HG03135 (cell line): Measurements from ENCODE around the gene MCC.
"Not testable (repeated sequence)": the region's sequence is repeated elsewhere in the genome, so short reads cannot be mapped to it uniquely, and the experiment has no call there.

Experiments
- ATAC-seq: cut with Tn5 transposase; IDR thresholded peaks from one replicate; pipeline ENCODE4 v1.9.1; 2021; ENCODE audit warnings: mild to moderate bottlenecking, moderate library complexity; ENCODE audit not compliant: unreplicated experiment

The MCC gene

DNA sequence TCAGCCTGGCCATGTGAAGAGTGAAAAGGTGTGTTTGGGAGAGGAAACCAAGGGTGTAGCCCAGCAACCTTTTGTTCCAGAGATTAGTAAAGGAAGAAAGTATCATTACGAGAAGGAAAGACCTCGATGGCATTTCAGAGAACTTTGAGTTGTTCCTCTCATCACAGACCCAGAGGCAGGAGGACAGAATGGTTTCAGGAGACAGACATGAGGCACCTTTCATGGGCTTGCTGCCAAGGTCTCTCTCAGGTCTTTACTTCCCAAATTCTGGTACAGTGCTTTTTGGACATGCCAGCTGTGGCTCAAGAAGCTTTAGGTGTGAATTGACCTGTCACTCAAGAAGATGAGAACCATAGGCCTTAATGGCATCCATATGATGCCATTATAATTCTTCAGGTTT, 2.8 kb upstream of the MCC start:
- ATAC-seq, result no peak

DNA sequence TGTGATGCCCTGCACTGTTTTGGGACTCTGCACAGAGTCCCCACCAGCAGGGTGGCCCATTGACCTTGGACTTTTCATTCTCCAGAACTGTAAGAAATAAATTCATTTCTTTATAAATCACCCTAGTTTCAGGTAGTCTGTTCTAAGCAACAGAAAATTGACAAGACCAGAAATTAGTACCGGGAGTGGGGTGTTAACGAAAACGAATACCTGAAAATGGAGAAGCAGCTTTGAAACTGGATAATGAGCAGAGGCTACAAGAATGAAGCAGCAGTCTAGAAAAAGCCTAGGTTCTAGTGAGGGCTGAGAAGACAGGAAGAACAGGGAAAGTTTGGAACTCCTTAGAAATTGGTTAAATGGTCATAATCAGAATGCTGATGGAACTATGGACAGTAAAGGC, 2.1 kb upstream of the MCC start:
- ATAC-seq, result no peak

DNA sequence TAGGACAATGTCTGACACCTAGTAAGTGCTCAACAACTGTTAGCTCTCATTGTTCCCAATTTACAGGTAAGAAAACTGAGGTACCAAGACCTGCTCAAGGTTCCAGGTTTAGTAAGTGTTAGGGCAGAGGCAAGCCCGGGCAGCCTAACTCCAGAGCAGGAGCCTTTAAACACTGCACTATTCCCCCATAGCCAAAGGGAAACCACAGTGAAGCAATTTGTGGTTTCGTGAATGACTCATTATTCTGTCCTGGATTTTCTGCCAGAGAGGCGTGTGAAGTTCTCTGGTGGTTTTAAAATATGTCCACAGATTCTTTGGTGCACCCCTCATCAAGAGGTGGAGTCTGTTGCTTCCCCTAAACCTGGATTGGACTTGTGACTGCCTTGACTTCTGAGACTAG, 1.0 kb upstream of the MCC start:
- no peak for ATAC-seq

DNA sequence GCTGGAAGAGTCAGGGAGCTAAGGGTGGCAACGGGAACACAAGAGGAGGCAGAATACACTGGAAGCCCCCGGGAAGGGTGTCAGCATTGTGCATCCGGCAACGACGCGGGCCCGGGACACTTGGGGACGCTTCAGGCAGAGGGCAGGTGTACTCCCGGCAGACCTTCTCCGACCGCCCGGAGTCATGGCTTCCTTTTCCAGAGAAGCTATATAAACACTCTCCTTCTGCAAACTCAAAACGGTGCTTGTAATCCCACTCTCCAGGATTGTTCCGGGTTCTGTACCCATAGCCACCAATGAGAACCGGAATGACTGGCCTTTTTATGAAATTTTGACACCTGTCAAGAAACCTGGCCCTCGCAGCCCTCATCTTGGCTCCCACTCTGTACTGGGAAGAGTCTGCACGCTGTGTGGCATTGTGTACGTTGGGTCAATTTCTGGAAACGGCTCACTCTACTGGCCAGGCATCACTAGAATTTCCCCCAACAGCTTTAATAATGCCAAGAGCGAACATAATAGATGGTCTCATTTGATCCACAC, 462 bp upstream of the MCC start:
- no peak for ATAC-seq

DNA sequence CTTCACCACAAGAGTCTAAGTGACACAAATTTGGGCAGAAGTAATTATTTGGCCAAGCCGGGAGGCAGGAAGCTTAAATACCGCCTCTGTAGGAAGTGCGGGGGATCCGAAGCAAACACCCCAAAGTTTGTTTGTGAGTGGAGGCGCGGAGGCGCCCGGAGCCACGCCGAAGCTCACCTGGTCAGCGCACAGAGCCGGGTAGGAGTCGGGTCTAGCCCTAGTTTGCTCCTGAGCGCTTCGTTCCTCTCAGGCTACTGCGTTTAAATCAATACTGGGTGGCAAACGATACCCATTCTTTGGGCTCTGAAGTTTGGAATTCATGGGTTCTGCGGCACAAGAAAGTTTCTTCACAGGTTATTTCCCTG, 855 bp downstream of the MCC start:
- no peak for ATAC-seq

DNA sequence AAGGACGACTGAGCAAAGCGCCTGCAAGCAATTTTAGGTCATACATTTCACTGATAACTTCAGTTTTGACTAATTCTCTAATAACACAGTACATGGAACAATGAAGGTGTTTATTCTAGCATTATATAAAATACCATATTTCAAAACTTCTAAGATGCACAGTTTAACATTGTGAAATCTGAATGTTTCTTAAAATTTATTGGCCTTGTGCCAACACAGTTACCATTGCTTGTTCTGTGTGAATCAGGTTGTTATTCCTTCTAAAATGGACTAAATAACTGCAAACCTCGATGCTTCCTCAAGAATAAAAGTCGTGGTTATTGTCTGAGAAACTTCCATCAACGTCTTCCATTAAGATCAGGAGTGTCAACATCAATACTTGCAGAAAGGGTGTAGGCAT, 8.0 kb downstream of the MCC start:
- ATAC-seq, result no peak

DNA sequence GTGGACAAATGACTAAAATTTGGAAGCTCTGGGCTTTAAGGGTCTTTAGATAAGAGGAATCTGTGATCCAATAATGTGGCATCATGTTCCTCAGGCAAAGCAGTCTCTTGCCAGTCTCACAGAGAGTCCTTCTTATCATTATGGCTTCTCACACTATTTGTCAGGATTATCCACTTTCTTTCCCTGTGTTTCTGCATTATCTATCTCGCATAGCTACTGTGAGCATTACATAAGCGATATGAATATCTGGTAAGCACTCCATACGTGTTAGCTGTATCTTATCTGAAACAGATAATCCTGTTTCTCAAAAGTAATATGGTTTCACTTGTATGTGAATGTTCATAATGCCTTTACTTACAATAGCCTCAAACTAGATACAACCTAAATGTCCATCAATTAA, 9.6 kb downstream of the MCC start:
- no peak for ATAC-seq

DNA sequence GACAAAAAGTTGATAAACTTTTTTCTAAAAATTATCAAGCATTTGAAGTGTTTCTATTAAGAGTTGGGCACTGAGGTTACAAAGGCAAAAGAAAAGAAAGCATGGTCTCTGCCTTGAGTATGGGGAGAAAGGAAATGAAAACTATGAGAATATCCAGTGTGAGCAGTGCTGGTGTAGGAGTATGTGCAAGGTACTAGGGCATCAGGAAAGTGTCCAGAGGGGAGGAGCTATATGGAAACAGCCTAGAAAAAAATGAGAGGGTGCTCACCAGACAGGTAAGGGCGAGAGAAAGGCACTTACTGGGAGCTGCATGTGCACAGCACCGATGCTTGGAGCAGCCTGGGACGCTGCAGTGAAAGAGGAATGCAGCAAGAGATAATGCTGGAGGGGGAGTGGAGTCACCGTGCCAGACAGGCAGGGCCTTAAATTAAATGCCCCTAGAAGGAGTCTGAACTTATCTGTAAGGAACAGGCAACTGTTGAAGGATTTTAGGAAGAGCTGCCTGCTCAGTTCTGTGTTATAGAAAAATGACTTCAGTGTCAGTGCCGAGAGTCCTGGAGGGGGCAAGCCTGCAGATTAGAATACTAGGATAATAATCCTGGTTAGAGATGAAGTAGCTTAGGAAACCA, 14.0 kb downstream of the MCC start:
- ATAC-seq, result no peak

DNA sequence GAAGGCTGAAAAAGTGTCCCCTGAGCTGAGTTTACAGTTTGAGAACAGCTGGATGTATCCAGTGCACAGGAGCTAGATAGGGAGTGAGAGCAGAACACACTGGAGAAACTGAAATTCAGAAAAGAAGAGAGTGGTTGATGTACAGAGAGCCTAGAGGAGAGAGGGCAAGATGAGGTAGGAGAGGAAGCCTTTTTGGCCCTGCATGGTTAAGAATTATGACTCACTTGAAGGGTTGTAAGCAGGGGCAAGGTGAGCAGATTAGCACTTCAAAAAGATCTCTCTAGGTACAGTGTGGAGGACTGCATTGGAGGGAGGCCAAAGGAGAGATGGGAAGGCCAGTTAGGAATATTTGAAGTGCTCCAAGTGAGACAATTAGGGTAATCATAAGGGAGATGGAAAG, 25.2 kb downstream of the MCC start:
- no peak for ATAC-seq

DNA sequence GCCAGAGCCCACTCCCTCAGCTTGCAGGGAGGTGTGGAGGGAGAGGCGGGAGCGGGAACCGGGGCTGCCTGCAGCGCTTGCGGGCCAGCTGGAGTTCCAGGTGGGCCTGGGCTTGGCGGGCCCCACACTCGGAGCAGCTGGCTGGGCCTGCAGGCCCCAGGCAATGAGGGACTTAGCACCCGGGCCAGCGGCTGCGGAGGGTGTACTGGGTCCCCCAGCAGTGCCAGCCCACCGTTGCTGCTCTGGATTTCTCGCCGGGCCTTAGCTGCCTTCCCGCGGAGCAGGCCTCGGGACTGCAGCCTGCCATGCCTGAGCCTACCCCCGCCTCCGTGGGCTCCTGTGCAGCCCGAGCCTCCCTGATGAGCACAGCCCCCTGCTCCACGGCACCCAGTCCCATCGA, 31.1 kb downstream of the MCC start:
- not testable (repeated sequence) for ATAC-seq

DNA sequence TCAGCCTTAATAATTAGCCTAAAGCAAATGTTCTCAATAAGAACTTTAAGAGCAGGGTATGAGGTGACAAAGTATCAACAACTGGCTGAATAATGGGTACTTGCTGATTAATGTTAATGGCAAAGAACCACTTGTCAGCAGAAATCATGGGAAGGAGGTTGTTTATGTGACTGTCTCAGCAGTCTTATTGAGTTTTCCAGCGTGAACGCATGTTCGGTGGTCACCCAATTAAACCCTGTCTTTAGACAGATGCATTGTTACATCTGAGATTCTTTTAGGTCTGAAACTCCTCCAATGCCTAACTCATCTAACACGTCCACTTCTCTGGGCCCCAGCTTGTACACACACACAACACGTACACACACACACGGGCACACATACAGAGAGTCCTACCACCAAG, 35.3 kb downstream of the MCC start:
- no peak for ATAC-seq

DNA sequence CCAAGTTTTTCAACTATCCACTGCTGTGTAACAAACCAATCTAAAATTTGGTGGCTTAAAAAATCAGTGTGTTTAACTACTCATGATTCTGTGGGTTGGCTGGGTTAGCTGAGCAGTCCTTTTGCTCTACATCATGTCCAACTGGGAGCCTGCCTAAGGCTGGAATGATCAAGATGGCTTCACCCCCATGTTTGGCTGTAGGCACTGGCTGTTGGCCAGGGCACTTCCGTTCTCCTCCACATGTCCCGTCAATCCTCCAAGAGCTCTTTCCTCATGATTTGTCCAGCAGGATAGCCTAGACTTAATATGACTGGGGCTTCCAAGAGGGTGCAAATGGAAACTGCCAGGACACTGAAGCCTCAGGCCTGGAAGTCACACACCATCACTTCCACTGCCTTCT, 36.5 kb downstream of the MCC start:
- no peak for ATAC-seq

DNA sequence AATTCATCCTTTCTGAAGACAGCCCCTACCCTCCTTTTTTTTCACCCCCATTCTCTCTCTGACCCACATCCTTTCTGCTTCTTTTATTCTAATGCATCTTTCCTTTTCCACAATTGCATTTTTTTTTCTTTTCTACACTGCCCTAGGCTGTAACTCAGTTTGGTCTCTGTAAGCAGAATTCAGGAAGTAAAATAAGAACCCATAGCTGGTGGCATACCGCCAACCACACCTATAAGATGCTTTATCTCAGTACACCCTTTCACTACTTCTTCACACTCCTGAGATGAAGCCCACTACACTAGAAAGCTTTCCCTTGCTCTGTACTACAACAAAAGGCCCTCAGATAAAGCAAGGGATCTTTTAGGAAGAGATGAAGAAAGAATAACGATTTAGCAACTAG, 37.3 kb downstream of the MCC start:
- no peak for ATAC-seq

DNA sequence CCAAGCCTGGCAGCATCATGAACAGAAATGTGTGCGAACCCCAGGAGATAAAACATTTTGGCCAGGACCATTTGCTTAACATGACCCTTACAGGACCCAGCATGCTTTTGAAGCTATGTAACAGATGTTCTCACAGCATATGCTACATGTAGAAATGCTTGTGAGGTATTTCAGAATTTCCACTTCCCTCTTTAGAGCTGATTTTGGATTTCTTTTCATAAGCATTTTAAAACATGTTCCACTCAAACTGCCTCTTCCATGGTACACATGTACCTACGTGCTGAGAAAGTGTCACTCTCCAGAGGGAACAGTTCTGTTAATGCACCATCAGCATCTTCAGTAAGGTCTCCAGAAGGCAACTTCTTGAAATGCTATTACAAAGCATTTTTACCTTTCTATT, 37.8 kb downstream of the MCC start:
- no peak for ATAC-seq

DNA sequence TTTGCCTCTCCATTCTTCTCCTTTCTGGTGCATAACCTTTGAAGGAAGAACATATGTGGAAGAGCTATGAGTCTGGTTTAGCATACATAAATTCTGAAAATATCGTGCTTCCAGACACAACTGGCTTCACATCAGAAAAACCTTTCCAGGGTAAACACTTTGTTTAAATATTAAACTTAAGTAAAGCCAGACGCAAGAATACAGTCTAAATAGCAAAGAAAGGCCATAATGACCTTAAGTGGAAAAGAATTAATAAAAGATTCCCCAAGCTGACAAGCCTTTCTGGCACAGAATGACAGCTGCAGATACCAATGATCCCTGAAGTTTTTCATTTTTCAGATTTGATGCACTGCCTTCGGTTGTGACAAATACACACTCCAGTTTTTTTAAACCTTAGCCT, 40.0 kb downstream of the MCC start:
- ATAC-seq, result no peak

DNA sequence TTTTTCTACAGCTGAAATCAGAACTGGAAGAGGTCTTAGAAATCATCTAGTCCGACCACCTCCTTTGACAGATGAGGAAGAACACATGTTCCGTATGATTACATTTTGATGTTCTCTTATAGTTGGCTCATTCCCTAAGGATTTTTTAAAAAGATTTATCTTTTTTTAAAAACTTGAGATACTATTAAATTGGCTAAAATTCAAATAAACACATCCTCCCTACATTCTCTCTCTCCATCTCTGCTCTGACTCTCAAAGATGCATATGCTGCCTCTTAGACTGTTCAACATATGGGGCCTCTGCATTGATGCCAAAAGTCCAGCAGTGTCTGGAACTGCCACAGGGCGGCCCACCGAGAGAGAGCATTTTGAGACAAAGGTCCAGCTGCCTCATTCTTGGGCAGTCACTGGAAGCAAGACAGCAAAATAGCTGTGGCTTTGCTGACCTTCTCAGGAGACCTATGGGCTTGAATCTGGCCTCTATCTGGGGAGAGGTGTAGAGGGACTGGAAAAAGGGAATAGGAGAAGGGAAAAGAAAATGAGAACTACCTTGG, 40.7 kb downstream of the MCC start:
- no peak for ATAC-seq

DNA sequence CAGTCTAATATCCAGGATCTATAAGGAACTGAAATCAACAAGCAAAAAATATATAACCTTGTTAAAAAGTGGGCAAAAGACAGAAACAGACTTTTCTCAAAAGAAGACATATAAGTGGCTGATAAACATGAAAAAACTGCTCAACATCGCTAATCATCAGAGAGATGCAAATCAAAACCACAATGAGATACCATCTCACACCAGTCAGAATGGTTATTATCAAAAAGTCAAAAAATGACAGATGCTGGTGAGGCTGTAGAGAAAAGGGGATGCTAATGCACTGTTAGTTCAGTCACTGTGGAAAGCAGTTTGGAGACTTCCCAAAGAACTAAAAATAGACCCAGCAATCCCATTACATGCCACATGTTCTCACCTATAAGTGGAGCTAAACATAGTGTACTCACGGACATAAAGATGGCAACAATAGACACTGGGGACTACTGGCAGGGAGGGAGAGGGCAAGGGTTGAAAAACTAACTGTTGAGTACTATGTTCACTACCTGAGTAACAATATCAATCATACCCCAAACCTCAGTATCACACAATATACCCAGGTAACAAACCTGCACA, 41.8 kb downstream of the MCC start:
- ATAC-seq, result no peak

DNA sequence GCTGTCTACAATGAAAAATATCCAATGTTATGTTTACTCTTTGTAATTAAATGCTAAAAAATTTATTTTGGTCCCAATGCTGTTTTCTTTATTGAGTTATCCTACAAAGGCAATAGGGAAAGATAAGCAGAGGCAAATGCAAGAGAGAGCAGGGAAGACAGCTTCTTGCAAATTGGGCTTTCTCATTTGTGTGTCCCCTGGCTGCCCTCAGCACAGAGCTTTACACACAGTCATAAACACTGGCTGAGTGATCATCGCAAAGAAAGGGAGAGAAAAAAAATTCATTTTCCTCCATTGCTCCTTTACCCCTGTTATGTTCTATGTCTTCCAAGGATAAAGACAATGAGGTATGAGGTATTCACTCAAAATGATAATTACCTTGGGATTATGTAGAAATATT, 51.1 kb downstream of the MCC start:
- ATAC-seq, result no peak

DNA sequence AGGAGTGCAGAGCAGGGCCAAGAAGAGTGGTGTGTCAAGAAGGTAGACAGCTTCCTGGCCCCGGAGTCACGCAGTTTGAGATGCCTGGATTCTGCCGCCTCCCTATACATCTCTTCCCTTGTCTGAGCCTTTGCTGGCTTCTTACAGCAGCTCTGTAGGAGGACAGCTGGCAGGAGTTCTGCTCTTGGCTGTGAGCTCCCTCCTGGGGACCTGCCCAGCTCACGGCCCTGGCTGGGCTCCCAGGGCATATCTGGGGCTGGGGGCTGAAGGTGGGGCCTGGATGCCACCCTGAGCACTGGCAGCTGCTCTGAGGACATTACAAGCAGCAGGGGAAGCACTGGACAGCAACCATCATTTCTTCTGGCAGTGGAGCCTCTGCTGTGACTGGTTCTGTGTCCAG, 52.7 kb downstream of the MCC start:
- ATAC-seq, result no peak

DNA sequence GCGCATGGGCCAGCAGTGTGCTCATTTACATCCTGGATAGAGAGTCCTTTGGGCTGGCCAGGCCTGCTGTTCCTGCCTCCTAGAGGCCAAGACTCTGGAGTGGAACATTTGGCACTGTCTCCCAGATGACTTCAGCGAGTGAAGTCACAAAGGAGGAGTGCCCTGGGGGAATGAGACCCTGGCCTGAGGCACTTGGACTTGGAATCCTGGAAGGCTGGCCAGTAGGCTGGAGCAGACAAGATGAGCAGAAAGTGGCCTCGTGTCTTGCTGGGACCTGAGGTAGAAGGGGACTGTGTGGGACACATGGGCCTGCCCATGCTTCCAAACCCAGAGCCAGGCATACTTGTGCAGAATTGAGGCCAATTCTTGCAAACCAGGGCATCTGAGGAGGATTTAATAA, 53.4 kb downstream of the MCC start, which contains the start of gene TSSK1B:
Gene TSSK1B (minus strand): TSS at position 101 of the 400 bp plus-strand sequence. CDS start 150 bp downstream, outside the sequence.
- no peak for ATAC-seq

DNA sequence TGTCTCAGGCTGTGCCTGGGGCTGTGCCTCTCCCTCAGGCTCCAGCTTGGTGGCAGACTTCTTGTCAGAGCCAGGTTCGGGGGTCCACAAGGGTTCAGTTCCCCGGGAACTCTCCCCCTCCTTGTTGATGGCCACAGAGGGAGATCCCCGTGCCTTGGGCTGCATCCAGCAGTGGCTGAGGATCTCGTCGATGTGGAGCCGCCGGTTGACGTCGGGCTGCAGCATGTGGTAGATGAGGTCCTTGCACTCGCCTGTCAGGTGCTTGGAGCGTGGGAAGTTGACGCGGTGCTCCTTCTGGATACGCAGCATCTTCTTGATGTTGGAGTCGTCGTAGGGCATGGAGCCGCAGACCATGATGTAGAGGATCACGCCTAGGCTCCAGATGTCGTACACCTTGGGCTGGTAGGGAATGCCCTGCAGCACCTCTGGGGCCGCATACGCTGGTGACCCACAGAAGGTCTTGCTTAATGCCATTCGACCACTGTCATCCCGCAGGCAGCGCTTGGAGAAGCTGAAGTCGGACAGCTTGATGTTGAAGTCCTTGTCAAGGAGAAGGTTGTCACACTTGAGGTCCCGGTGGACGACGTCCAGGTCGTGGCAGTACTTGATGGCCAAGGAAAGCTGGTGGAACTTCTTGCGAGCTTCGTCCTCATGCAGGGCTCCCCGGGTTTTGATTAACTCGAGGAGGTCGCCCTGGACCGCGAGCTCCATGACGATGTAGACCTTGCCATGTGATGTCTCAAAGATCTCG, 54.2 kb downstream of the MCC start:
- no peak for ATAC-seq

DNA sequence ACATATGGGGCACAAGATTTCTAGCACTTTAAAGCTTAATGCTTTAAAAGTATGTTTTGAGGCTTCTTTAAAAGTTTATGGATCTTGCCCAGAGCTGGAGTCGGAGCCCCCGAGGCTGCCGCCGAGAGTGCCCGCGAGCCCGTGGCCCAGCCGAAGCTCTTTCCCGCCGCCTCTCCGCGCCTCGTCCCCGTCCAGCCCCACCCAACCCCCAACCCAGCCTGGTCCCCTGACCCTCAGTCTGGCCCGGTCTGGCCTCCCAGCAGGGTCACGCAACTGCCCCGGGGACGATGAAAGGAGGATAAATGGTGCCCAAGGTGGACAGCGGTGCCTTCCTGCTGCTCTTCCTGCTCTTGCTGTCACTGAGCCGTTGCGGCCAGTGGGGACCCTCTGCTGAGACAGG, 55.2 kb downstream of the MCC start:
- ATAC-seq, result no peak
